NCI-H1092 treated with DMSO at 0.1 percent for 48 hours (cell line): Measurements from ENCODE around the gene ERC2.

Experiments used
- DNase-seq: peaks from one replicate; lab custom pipeline; 2025; lab: John Stamatoyannopoulos, UW

Gene ERC2

GRCh38 chr3:55742022-55742831 is 726.0 kb downstream of the ERC2 start:
- DNase-seq: no peak

GRCh38 chr3:55737186-55737585 is 731.1 kb downstream of the ERC2 start:
- DNase-seq: no peak

- no peak for DNase-seq
Measured at GRCh38 chr3:55735976-55736375, 732.3 kb downstream of the ERC2 start.

- DNase-seq: no peak
Measured at GRCh38 chr3:55731741-55732140, 736.5 kb downstream of the ERC2 start.

GRCh38 chr3:55729546-55729945 is 738.7 kb downstream of the ERC2 start:
- no peak for DNase-seq

GRCh38 chr3:55728461-55729100 is 739.7 kb downstream of the ERC2 start:
- DNase-seq: no peak

GRCh38 chr3:55726501-55726775 is 741.8 kb downstream of the ERC2 start:
- no peak for DNase-seq

GRCh38 chr3:55725681-55726500 is 742.4 kb downstream of the ERC2 start:
- DNase-seq: no peak

- no peak for DNase-seq
Measured at GRCh38 chr3:55724821-55725220, 743.4 kb downstream of the ERC2 start.

- no peak for DNase-seq
Measured at GRCh38 chr3:55724407-55724784, 743.9 kb downstream of the ERC2 start.

- DNase-seq: no peak
Measured at GRCh38 chr3:55723653-55724406, 744.4 kb downstream of the ERC2 start.

GRCh38 chr3:55721716-55722484 is 746.4 kb downstream of the ERC2 start:
- no peak for DNase-seq

GRCh38 chr3:55720614-55721013 is 747.7 kb downstream of the ERC2 start:
- no peak for DNase-seq

- DNase-seq: no peak
Measured at GRCh38 chr3:55719508-55719907, 748.8 kb downstream of the ERC2 start.

- no peak for DNase-seq
Measured at GRCh38 chr3:55719006-55719405, 749.3 kb downstream of the ERC2 start.

- no peak for DNase-seq
Measured at GRCh38 chr3:55718521-55718921, 749.7 kb downstream of the ERC2 start.

GRCh38 chr3:55718074-55718473 is 750.2 kb downstream of the ERC2 start:
- DNase-seq: no peak

- no peak for DNase-seq
Measured at GRCh38 chr3:55717481-55717880, 750.8 kb downstream of the ERC2 start.

GRCh38 chr3:55716611-55717225 is 751.5 kb downstream of the ERC2 start:
- no peak for DNase-seq

- DNase-seq: no peak
Measured at GRCh38 chr3:55716044-55716443, 752.2 kb downstream of the ERC2 start.

GRCh38 chr3:55714057-55714456 is 754.2 kb downstream of the ERC2 start:
- no peak for DNase-seq
